ENCODE data around the gene CLSTN2.

DNA sequence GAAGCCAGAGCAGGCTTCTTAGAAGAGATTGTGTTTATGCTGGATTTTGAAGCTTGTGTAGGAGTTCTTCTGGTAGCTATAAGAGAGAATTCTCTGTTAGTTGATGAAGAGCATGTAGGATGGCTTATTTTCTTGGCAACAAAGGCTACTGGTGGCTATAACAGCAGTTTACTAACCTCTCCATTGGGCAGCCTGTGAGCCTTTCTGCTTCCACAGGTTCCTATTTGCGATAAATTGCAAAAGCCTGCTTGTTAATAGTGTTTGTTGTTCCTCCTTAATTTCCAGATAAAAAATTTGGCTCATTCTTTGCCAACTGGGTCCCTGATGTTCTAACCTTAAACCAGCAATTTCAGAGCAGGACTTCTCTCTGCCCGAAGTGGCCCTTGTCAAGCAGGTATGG lies 452.3 kb downstream of the CLSTN2 start:
- TF ChIP-seq CTCF (IDR thresholded peaks at IDR 0.05) (no peak), POLR2A (IDR thresholded peaks at IDR 0.05) (no peak)

Data from prostate gland (tissue), 2 donors.